AG04449 (cell line): ENCODE data around the gene ASCL3.
"Not testable (repeated sequence)": the region's sequence is repeated elsewhere in the genome, so short reads cannot be mapped to it uniquely, and the experiment has no call there.

Experiments used
- CTCF ChIA-PET: fragments of 350-600 bp; formaldehyde crosslinking; extraction: SDS; loops from one replicate; lab custom pipeline; 2021; ENCODE audit warnings: antibody characterized with exemption; lab: Yijun Ruan, JAX
- POLR2A ChIA-PET: fragments of 400-600, 350-600 bp; formaldehyde crosslinking; extraction: SDS; loops from one replicate; lab custom pipeline; 2020; ENCODE audit warnings: antibody characterized with exemption, inconsistent platforms; lab: Yijun Ruan, JAX
- DNase-seq: peaks from one replicate; pipeline ENCODE4 v3.0.0-alpha.2; 2010; ENCODE audit warnings: low read depth, low spot score
- H3K4me3 ChIP-seq: 2 replicates; pipeline ENCODE4 v1.5.1; 2011; ENCODE audit warnings: low read depth, mild to moderate bottlenecking, control low read depth, low read length
- CTCF ChIP-seq: IDR thresholded peaks from one replicate; pipeline ENCODE4 v1.5.1; 2011; ENCODE audit warnings: mild to moderate bottlenecking, moderate library complexity, low read length, control low read depth, inconsistent platforms; ENCODE audit not compliant: insufficient read depth; ENCODE audit errors: missing control alignments

ASCL3 gene

GRCh38 chr11:8937659-8938058 lies 5.2 kb downstream of the ASCL3 start:
- TF ChIP-seq CTCF: no peak
- ChIA-PET POLR2A (no interaction called here), CTCF (interaction anchor here (1.1 to 2.5 kb wide), 2 partner anchors 22 to 23 kb away, joined by 5 to 10 read pairs; no protein-coding TSS in a partner anchor)
- no peak overlapping the region for H3K4me3 ChIP-seq
- no peak for DNase-seq

- no peak for DNase-seq
- no peak overlapping the region for H3K4me3 ChIP-seq
- ChIA-PET CTCF (interaction anchor here (1.1 to 2.5 kb wide), 2 partner anchors 22 to 23 kb away, joined by 5 to 10 read pairs; no protein-coding TSS in a partner anchor), POLR2A (no interaction called here)
- no peak for TF ChIP-seq CTCF
Observed at GRCh38 chr11:8937159-8937558, 5.7 kb downstream of the ASCL3 start.

GRCh38 chr11:8935789-8936188 lies 7.0 kb downstream of the ASCL3 start:
- DNase-seq, POLR2A ChIA-PET, H3K4me3 ChIP-seq: not testable (repeated sequence)
- CTCF ChIA-PET: interaction anchor here (0.9 to 1.0 kb wide), 4 partner anchors 8 to 25 kb away, joined by 3 read pairs; no protein-coding TSS in a partner anchor

GRCh38 chr11:8934742-8935488 lies 7.9 kb downstream of the ASCL3 start:
- CTCF ChIA-PET: interaction anchor here (0.9 to 1.0 kb wide), 5 partner anchors 9 to 26 kb away, joined by 3 read pairs; no protein-coding TSS in a partner anchor
- POLR2A ChIA-PET: interaction anchor here (0.6 to 1.3 kb wide), 3 partner anchors 25 to 118 kb away, joined by 3 read pairs; no protein-coding TSS in a partner anchor
- peak; percentile 24 for DNase-seq
- TF ChIP-seq CTCF: no peak
- H3K4me3 ChIP-seq: peak overlapping the region; percentile 19

GRCh38 chr11:8933931-8934330 lies 8.9 kb downstream of the ASCL3 start:
- TF ChIP-seq CTCF: no peak
- ChIA-PET CTCF (interaction anchor here (0.6 kb wide), 1 partner anchor 27 kb away, joined by 3 read pairs; no protein-coding TSS in a partner anchor), POLR2A (interaction anchor here (1.3 kb wide), 1 partner anchor 26 kb away, joined by 3 read pairs; no protein-coding TSS in a partner anchor)
- H3K4me3 ChIP-seq: no peak overlapping the region
- DNase-seq: no peak

GRCh38 chr11:8932564-8933180 lies 10.1 kb downstream of the ASCL3 start, which contains the start of gene C11orf16:
Gene C11orf16, minus strand, starts transcription at chr11:8932947. Its CDS starts 639 bp downstream, at chr11:8932308.
- ChIA-PET POLR2A (no interaction called here), CTCF (interaction anchor here (0.6 to 1.1 kb wide), 2 partner anchors 27 to 232 kb away, joined by 3 read pairs; no protein-coding TSS in a partner anchor)
- no peak for TF ChIP-seq CTCF
- no peak within 1 kb of the TSS for H3K4me3 ChIP-seq
- no peak for DNase-seq
